GM18909 (cell line): ENCODE measurements around the gene BST1.
A peak's percentile ranks its signal among the peaks of the same experiment; 100 is the strongest.

Experiments used
- ATAC-seq: cut with Tn5 transposase; IDR thresholded peaks from one replicate; pipeline ENCODE4 v1.9.1; 2021; ENCODE audit warnings: mild to moderate bottlenecking; ENCODE audit not compliant: unreplicated experiment, poor library complexity

BST1 gene

DNA sequence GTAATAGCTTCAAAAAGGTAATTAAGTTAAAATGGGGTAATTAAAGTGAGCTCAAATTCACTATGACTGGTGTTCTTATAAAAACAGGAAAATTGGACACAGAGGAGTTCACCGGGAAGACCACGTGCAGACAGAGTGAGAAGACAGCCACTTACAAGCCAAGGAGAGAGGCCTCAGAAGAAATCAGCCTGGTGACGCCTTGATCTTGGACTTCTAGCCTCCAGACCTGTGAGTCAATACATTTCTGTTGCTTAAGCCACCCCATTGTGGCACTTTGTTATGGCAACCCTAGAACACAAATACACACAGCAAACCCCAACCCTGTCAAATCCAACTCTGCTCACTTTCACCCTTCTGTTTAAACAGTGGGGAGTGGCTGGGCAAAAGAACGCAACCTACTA is 71.2 kb downstream of the BST1 start:
- ATAC-seq: no peak

DNA sequence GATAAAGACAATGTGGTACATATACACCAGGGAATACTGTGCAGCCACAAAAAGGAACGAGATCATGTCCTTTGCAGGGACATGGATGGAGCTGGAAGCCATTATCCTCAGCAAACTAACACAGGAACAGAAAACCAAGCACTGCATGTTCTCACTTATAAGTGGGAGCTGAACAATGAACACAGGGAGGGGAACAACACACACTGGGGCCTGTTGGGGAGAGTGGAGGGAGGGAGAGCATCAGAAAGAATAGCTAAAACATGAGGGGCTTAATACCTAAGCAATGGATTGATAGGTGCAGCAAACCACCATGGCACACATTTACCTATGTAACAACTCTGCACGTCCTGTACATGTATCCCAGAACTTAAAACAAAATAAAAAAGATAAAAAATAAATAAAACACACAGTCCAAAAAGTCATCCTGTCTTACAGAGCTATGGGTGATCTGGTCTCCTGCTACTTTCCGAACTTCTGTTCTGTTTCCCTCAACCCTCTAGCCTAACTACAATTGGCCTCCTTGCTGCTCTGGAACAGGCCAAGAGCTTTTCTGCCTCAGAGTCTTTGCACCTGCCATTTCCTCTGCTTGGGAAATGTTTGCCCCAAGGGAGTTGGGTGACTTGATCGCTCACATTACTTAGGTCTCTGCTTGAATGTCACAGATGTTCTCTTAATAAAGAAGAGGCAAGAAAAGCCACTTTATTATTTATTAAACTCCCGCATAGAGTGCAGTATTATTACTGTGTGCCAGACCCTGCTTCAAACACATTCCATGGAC is 74.2 kb downstream of the BST1 start:
- ATAC-seq: no peak

DNA sequence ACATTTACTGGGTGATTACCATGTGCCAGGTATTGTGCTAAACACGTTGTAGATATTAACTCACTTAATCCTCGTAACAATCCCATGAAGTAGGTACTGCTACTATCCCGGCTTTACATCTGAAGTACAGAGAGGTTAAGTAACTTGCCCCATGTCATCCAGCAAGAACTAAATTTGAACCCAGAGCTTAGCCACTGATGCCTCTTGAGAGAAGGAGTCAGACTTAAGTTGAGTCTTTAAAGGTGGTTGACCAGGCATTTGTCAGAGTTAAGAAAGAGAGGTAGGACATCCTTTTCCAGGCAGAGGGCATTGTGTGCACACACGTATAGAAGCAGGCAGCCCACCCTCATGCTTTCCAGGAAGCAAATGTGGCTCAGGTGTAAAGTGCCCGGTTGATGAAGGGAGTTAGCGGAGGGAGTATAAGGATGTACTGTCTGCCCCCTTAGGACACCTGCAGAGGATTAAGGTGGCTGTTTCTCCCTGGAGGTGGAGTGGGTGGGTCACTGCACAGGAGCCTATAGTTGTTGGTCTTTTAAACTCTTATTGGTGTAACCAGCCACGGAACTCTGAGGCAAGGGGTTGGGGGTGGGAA is 74.9 kb downstream of the BST1 start:
- ATAC-seq: no peak

DNA sequence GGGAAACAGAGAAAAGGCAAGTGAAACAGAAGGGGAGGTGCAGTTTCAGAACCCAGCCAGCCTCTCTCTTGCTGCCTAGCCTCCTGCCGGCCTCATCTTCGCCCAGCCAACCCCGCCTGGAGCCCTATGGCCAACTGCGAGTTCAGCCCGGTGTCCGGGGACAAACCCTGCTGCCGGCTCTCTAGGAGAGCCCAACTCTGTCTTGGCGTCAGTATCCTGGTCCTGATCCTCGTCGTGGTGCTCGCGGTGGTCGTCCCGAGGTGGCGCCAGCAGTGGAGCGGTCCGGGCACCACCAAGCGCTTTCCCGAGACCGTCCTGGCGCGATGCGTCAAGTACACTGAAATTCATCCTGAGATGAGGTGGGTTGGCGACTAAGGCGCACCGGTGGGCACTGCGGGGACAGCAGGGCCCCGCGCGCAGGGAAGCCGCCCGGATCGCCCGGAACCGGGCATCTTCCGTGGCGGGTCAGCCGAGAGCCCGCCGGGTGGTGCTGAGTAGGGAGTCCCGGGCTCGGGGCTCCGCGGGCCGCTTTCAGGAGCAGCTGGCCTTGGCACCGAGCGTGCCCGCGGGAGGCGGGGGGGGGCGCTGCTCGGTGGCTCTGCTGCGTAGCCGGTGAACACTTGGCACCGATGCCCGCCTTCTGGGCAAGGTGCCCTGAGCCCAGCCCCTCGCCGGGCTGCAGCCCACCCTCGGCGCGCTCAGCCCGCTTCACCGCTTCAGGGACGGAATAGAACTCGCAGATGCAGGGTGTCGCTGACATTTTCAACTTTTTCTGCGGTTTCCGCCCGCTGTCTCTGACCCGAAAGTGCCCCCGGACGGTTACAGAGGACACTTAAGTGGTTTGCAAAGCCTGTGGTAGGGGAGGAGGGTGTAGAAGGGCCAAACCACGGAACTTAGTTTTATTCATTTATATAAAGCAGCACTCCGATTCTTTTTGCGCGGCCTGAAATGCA is 75.7 kb downstream of the BST1 start, which contains the start of gene CD38:
TSS of gene CD38 (plus strand) at position 40 of the 953 bp plus-strand sequence. CDS start at position 127, 87 bp downstream.
- peak; percentile 73 for ATAC-seq

DNA sequence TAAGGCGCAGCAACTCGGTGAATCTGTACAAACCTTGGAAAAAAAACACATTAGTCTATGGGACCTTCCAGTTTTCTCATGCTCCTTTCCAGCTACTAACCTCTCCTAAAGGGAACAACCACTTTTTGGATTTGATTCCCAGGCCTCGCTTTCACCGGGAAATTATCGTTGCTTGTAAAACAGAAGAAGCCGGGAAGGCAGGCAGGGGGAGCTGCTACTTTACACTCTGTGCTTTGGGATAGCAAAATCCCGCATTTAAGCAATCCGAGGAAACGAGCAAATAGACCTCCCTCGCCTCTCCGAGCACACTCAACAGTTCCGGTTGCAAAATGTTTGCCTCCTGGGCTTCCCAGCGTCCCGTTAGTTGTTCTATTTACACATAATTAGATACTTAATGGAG is 76.4 kb downstream of the BST1 start:
- ATAC-seq: no peak

DNA sequence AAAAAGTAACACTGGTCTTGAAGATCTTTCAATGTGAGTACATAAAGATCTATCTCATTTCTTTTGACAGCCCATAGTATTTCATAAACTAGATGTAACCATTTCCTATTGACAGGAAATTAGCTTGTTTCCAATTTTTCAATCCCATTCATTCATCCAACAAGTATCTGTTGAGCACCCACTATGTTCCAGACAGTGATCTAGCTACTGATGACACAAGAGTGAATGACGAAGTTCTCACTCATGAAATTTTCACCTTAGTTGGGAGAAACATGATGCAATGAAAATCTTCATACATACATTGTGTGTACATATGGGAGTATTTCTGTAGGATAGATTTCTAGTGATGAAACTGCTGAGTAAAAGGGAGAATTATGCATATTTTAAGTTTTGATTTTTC is 76.9 kb downstream of the BST1 start:
- ATAC-seq: no peak

DNA sequence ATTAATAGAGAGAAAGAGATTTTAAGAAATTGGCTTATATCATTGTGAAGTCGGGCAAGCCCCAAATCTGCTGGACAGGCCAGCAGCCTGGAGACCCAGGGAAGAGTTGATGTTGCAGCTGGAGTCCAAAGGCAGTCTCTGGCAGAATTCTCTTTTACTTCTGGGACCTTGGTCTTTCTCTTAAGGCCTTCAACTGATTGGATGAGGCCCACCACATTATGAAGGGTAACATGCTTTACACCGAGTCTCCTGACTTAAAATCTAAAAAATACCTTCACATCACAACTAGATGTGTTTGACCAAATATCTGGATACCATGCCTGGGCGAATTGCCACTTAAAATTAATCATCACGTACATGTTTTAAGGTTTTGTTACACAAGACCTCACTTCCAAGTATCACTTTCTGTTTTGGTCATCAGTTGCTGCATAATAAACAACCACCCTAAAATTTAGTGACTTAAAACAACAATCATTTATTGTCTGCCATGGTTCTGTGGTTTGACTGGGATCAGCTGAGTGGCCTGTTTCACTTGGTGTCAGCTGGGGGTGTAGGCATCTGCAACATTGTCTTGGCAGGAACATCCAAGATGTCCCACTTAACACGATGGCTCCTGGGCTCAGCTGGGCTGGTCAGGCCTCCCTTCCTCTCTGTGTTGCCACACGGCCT is 78.7 kb downstream of the BST1 start:
- peak; percentile 33 for ATAC-seq
